Tibial nerve (tissue), 4 donors: Measurements from ENCODE around the gene PTPRE.

Experiments
- CTCF ChIP-seq, 5 experiments: fragments of 200-600 bp in 3 of 5; fragments of 450-650 bp in 2 of 5; sonication (generic) in 3 of 5; IDR thresholded peaks; one replicate each; pipeline ENCODE4 v1.5.1; 2016 to 2019; ENCODE audit warnings: antibody characterized with exemption in 5 of 5, mild to moderate bottlenecking in 3 of 5, moderate library complexity in 2 of 5
- EP300 ChIP-seq, 2 donors: sonication (generic); formaldehyde crosslinking; IDR thresholded peaks; one replicate each; pipeline ENCODE4 v1.6.1; 2017; ENCODE audit warnings: antibody characterized with exemption in 2 of 2, mild to moderate bottlenecking in 1 of 2
- POLR2A ChIP-seq, 2 donors: fragments of 450-650 bp; IDR thresholded peaks; one replicate each; pipeline ENCODE4 v1.6.1; 2017; ENCODE audit warnings: antibody characterized with exemption in 2 of 2, mild to moderate bottlenecking in 2 of 2, moderate library complexity in 2 of 2

DNA sequence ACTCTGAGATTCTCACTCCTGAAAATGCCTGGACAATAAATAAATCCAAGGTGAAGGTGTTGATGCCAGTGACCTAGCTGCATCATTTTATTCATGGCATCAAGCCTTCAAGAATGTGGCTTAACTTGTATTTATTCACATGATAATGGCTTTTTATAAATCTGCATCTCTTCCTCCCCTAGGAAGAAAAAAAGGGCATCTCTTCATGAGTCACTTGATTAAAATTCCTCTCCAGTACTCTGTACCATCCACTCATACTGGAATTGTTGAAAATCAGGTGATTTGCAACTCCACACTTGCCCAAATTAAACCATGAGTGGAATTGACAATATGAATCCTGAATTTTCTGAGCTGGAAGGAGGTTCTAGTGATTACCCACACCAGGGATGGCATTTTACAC lies 30.2 kb downstream of the PTPRE start:
- TF ChIP-seq CTCF (IDR thresholded peaks at IDR 0.05) (no peak), POLR2A (IDR thresholded peaks at IDR 0.05) (no peak), EP300 (IDR thresholded peaks at IDR 0.05) (no peak)
